ENCODE results near the gene ZC3H10.

GRCh38 chr12:56116267-56117081 is 1.6 kb upstream of the ZC3H10 start, which contains the start of gene RPL41:
- TF ChIP-seq CTCF (conservative IDR thresholded peaks at IDR 0.05; ENCODE audit: low read depth, low read length): no peak
- TF ChIP-seq EZH2phosphoT487 (IDR thresholded peaks at IDR 0.05; ENCODE audit: borderline replicate concordance, low read length): no peak
- no peak for TF ChIP-seq EZH2 (IDR thresholded peaks at IDR 0.05; ENCODE audit: low read length, unreplicated experiment)
